GM13976 (cell line): Measurements from ENCODE around the gene NFYA.
A peak's percentile ranks its signal among the peaks of the same experiment; 100 is the strongest.

ENCODE experiments used
- DNase-seq: peaks from one replicate; pipeline ENCODE4 v3.0.0; 2012; ENCODE audit warnings: low spot score
- CTCF ChIP-seq: IDR thresholded peaks from 2 replicates; pipeline ENCODE4 v1.5.1; 2012; ENCODE audit warnings: borderline replicate concordance, mild to moderate bottlenecking; ENCODE audit not compliant: insufficient read depth; ENCODE audit errors: extremely low read depth, missing control alignments, control extremely low read depth
- in situ Hi-C: fragments of 300-500 bp; cut with MboI; formaldehyde crosslinking; loops from one replicate; pipeline ENCODE4 v1.12.0; 2022; ENCODE audit warnings: low sequenced_read_pairs, mixed read lengths, inconsistent platforms; ENCODE audit not compliant: unreplicated experiment

The NFYA gene

GRCh38 chr6:41085182-41085581, 12.4 kb downstream of the NFYA start:
- in situ Hi-C loops, result no loop called here
- DNase-seq, result no peak

DNA sequence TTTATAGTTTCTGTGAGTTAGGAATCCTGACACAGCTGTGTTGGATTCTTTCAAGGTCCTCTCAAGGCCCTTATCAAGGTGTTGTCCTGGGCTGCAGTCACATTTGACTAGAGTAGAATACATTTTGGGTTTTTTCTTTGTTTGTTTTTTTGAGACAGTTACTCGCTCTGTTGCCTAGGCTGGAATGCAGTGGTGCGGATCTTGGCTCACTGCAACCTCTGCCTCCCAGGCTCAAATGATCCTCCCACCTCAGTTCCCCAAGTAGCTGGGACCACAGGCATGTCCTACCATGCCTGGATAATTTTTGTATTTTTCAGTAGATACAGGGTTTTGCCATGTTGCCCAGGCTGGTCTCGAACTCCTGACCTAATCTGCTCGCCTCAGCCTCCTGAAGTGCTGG, 15.7 kb downstream of the NFYA start:
- TF ChIP-seq CTCF, result no peak
- in situ Hi-C loops, result no loop called here
- no peak for DNase-seq

More at GRCh38 chr6:41085182-41085581, 12.4 kb downstream of the NFYA start:
- no peak for TF ChIP-seq CTCF

DNA sequence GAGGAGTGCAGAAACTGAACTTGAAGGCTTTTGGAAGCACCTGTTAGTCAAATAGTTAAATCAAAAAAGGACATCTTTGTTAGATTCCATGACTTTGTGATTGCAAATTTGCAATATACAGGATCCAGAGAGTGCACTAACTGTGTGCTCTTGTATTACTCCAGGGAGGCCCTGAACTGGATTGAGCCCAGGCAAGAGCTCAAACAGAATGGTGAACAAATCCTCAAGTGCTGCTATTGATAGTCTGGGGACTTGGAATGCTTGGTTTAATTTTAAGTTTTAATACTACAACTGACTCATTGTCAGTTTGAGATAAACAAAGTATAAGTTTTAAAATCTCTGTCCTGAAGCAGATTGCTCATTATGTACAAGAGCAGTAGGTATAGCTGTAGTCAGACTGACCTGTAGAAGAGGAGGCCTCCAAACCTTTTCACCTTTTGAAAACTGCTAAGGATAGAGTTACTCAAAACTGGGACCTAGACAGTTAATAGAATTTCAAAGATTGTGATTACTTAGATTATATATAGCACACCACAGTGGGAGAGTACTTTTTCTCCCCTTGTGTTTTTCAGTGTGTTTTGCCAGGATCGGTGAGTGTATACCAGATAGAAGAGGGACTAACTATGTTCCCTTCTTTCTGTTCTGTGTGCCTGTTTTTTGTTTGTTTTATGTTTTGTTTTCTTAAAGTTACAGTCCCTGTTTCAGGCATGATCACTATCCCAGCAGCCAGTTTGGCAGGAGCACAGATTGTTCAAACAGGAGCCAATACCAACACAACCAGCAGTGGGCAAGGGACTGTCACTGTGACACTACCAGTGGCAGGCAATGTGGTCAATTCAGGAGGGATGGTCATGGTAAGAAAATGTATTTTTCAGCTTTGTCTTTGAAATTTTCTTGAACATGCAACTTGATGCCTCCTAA, 18.3 kb downstream of the NFYA start:
- in situ Hi-C loops, result loop anchor here (10.0 kb wide), 1 partner anchor 234 kb away; no protein-coding TSS in a partner anchor
- no peak for TF ChIP-seq CTCF
- no peak for DNase-seq

DNA sequence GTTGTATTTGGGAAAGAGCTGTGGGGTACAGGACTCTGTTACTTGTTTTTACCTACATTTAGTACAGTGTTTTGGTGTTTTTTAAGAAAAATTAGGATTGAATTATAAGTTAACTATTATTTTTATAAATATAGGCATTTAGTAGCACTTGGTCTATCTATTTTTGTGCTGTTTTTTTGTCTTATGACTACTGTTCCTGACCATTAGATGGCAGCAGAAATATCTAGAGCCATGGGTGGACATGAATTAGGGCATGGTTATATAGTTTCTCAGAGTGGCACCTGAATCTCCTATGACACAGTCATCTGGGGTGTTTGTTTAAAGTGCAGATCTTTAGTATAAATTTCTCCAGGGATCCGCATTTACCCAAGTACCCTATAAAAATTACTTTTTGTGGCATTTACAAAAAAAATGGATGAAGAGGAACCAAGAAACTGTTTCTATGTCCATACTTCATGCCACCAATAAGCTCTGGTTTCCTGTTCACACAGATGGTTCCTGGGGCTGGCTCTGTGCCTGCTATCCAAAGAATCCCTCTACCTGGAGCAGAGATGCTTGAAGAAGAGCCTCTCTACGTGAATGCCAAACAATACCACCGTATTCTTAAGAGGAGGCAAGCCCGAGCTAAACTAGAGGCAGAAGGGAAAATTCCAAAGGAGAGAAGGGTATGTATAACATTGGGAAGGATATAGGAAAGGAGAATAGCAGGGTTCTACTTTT, 19.8 kb downstream of the NFYA start:
- no peak for TF ChIP-seq CTCF
- DNase-seq, result peak; percentile 42
- in situ Hi-C loops, result loop anchor here (10.0 kb wide), 1 partner anchor 232 kb away; no protein-coding TSS in a partner anchor

GRCh38 chr6:41093729-41094128, 21.0 kb downstream of the NFYA start:
- DNase-seq, result no peak
- no peak for TF ChIP-seq CTCF
- in situ Hi-C loops, result loop anchor here (10.0 kb wide), 1 partner anchor 231 kb away; no protein-coding TSS in a partner anchor

GRCh38 chr6:41097467-41098090, 24.8 kb downstream of the NFYA start:
- TF ChIP-seq CTCF, result no peak
- DNase-seq, result no peak
- in situ Hi-C loops, result loop anchor here (10.0 kb wide), 1 partner anchor 227 kb away; no protein-coding TSS in a partner anchor
